Neutrophil (primary cell): ENCODE results near the gene PCSK6.

Experiments used
- H3K27ac ChIP-seq: fragments of 200-600 bp; sonication (generic); 2 replicates; pipeline ENCODE4 v1.5.1; 2016; ENCODE audit warnings: mild to moderate bottlenecking, moderate library complexity
- H3K27me3 ChIP-seq: fragments of 200-600 bp; sonication (generic); 2 replicates; pipeline ENCODE4 v1.6.0; 2016; ENCODE audit warnings: mild to moderate bottlenecking
- H3K36me3 ChIP-seq: fragments of 200-600 bp; sonication (generic); 2 replicates; pipeline ENCODE4 v1.5.1; 2017
- H3K4me1 ChIP-seq, 2 experiments: fragments of 200-600 bp in 1 of 2; sonication (generic) in 1 of 2; 1 replicate in 1 of 2; 2 replicates in 1 of 2; pipeline versions ENCODE4 v1.5.1 to v1.6.1; 2013 to 2016; ENCODE audit warnings: low read depth in 1 of 2, low read length in 1 of 2, mild to moderate bottlenecking in 1 of 2, moderate library complexity in 1 of 2; ENCODE audit not compliant: control insufficient read depth in 1 of 2, insufficient read depth in 1 of 2
- H3K4me3 ChIP-seq, 2 experiments: fragments of 200-600 bp in 1 of 2; sonication (generic) in 1 of 2; 1 replicate in 1 of 2; 2 replicates in 1 of 2; pipeline ENCODE4 v1.5.1; 2013 to 2016; ENCODE audit warnings: low read depth in 1 of 2, low read length in 1 of 2, mild to moderate bottlenecking in 1 of 2, moderate library complexity in 1 of 2
- H3K9me3 ChIP-seq: fragments of 200-600 bp; sonication (generic); 2 replicates; pipeline ENCODE4 v1.5.1; 2016
- CTCF ChIP-seq: fragments of 200-600 bp; sonication (generic); IDR thresholded peaks from 2 replicates; pipeline ENCODE4 v1.5.1; 2016; ENCODE audit warnings: antibody characterized with exemption

PCSK6 gene

GRCh38 chr15:101394654-101395053 is 94.9 kb downstream of the PCSK6 start:
- H3K9me3 ChIP-seq, result no peaks in the 10 kb centered on the region
- no peaks in the 10 kb centered on the region for H3K36me3 ChIP-seq
- no peak overlapping the region for H3K4me3 ChIP-seq
- TF ChIP-seq CTCF, result no peak
- H3K4me1 ChIP-seq, result no peaks in the 10 kb centered on the region
- peaks cover 50% of the 10 kb centered on the region for H3K27me3 ChIP-seq
- H3K27ac ChIP-seq, result no peak overlapping the region

DNA sequence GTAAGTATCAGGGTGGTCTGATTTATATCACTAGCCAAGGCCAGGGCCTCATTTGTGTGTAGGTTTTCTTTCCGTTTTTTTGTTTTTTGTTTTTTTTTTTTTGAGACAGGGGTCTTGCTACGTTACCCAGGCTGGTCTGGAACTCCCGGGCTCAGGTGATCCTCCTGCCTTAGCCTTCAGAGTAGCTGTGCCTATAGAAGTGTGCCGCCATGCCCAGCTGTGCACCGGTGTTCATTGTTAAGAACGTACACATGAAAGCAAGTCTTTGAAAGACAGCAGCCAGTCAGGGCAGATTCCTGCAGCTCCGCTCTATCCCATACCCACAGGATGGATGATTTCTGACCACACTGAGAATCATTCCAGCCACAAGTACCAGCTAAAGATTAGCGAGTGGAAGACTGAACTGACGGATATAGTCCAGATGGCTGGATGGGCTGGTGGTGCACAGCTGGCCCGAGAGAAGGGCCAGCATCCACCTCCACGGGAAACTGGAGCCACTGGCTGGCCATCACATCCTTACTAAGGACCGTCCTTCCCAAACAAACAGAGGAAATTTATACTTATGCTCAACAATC is 95.4 kb downstream of the PCSK6 start:
- no peaks in the 10 kb centered on the region for H3K9me3 ChIP-seq
- no peak for TF ChIP-seq CTCF

DNA sequence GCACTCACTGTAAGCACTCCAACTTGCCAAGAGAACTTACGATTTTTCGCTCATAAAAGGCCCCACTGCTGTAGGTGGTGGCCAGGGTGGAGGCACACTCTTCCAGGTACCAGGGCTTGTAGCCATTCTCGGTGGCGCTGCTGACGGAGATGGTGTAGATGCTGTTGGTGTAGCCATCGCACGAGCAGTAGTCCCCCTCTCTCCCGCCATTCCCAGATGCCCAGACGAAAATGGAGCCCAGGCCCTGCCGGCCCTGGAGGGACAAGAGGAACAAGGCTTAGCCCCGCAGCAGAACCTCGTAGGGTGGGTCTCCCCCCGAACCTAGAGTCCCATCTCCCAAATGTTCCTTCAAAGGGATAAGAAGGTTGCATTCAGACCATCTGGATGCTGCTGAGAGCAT is 96.3 kb downstream of the PCSK6 start:
- H3K27me3 ChIP-seq, result peaks cover 36% of the 10 kb centered on the region
- no peaks in the 10 kb centered on the region for H3K9me3 ChIP-seq
- H3K4me1 ChIP-seq, result no peaks in the 10 kb centered on the region
- no peak for TF ChIP-seq CTCF
- H3K4me3 ChIP-seq, result no peak overlapping the region
- H3K36me3 ChIP-seq, result no peaks in the 10 kb centered on the region
- H3K27ac ChIP-seq, result no peak overlapping the region

More for the DNA sequence above, 95.4 kb downstream of the PCSK6 start:
- no peaks in the 10 kb centered on the region for H3K36me3 ChIP-seq
- no peak overlapping the region for H3K4me3 ChIP-seq
- H3K4me1 ChIP-seq, result no peaks in the 10 kb centered on the region
- no peak overlapping the region for H3K27ac ChIP-seq
- H3K27me3 ChIP-seq, result peaks cover 45% of the 10 kb centered on the region

GRCh38 chr15:101391981-101392640 is 97.4 kb downstream of the PCSK6 start:
- Histone ChIP-seq H3K4me3 (no peak overlapping the region), H3K27ac (no peak overlapping the region), H3K27me3 (peaks cover 26% of the 10 kb centered on the region), H3K4me1 (no peaks in the 10 kb centered on the region), H3K36me3 (no peaks in the 10 kb centered on the region), H3K9me3 (no peaks in the 10 kb centered on the region)
- TF ChIP-seq CTCF, result no peak

GRCh38 chr15:101391431-101391830 is 98.1 kb downstream of the PCSK6 start:
- no peak overlapping the region for H3K4me3 ChIP-seq
- H3K9me3 ChIP-seq, result no peaks in the 10 kb centered on the region
- no peaks in the 10 kb centered on the region for H3K36me3 ChIP-seq
- no peak for TF ChIP-seq CTCF
- H3K27me3 ChIP-seq, result peaks cover 19% of the 10 kb centered on the region
- no peak overlapping the region for H3K27ac ChIP-seq
- no peaks in the 10 kb centered on the region for H3K4me1 ChIP-seq
